GM10266 (cell line): ENCODE results near the gene SIK2.

ENCODE experiments used
- DNase-seq: peaks from one replicate; pipeline ENCODE4 v3.0.0; 2012; ENCODE audit errors: extremely low spot score
- CTCF ChIP-seq: IDR thresholded peaks from 2 replicates; pipeline ENCODE4 v1.5.1; 2012; ENCODE audit warnings: mild to moderate bottlenecking, low read depth; ENCODE audit not compliant: control insufficient read depth, insufficient read depth; ENCODE audit errors: missing control alignments

Gene SIK2

DNA sequence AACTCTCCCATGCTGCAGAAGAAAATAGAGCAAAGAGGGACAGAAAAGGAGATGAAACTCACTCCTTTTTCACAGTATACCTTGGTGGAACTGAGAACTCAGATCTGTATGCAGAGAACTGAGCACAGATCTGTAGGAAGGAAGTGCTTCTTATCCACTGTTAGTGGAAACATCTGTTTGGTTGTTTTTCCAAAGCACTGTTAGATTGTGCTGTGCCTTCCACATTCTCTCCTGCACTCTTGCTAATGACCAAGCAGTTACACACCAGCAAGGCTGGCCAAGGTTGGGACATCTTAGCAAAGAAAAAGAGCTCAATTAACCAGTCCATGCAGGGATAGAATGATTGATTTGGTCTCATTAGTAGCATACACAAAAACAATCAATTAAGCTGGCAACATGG lies 20.1 kb upstream of the SIK2 start:
- no peak for DNase-seq
- no peak for TF ChIP-seq CTCF

DNA sequence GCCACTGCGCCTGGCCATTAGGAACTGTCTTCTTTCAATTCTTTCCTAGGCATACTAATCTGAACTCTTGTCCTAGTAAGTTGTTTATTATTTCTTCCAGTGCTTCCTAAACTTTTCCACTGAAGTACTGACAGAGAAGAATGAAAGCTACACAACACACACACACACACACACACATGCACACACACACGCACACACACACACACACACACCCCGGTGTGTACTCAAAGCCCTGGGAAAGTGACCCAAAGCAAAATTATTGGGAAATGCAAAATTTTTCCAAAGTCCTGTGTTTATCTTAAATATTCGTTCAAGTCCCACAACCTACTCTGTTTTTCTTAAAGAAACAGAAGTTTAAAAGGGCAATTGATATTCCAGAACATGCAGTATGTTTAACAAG lies 19.4 kb upstream of the SIK2 start:
- no peak for DNase-seq
- no peak for TF ChIP-seq CTCF

DNA sequence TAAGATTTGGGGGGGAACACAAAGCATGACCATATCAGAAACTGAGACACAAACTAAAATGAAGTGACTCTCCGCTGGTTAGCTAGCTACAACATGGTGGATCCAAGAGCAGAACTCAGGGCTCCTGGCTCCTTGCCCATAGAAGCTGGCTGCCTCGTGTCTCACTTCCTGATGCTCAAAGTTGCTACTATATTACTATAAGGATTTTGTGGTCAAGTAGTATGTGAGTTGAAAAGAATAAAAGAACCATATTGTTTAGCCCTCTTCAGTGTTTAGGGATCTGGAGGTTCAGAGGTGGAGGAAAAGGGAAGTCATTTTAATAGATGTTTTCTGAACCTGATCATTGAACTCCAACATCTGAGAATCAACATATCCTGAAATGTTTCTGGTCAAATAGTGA lies 16.9 kb upstream of the SIK2 start:
- no peak for TF ChIP-seq CTCF
- DNase-seq: no peak

DNA sequence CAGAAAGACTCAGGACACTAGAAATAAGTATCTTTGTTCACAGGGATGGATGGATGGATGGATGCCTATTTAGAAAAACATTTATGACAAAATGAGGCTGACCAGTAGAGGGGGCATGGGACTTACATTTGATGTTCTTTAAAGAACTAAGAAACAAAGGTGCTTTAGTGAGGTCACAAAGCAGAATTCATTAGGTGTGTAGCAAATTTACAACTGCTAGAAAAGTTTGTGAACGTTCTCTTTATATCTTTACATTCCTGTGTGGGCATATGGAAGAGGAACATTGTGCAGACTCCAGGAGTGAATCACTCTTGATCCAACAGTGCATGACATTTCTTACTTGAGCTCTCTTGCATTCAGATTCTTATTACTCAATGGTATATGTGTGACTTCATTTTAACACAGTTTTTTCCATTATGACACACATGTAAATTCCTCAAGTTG lies 15.8 kb upstream of the SIK2 start:
- DNase-seq: peak; percentile 41
- peak; percentile 64 for TF ChIP-seq CTCF

DNA sequence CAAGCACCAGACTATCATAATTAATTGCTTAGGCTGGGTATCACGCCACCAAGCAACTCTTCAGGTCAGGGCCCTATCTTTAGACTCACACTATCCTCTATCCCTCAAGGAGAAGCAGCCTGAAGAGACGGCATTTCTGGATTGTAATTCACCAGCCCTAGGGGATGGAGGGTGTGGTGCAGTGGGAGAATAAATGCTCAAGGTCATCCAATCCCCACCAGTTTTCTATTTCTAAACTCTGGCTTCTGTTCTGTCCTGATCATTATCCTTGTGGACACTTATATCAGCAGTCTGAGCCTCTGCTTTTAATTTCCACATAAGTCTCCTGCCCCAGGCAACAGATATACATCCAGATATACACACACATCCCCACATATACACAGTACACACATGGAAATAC lies 13.1 kb upstream of the SIK2 start:
- no peak for DNase-seq
- no peak for TF ChIP-seq CTCF

DNA sequence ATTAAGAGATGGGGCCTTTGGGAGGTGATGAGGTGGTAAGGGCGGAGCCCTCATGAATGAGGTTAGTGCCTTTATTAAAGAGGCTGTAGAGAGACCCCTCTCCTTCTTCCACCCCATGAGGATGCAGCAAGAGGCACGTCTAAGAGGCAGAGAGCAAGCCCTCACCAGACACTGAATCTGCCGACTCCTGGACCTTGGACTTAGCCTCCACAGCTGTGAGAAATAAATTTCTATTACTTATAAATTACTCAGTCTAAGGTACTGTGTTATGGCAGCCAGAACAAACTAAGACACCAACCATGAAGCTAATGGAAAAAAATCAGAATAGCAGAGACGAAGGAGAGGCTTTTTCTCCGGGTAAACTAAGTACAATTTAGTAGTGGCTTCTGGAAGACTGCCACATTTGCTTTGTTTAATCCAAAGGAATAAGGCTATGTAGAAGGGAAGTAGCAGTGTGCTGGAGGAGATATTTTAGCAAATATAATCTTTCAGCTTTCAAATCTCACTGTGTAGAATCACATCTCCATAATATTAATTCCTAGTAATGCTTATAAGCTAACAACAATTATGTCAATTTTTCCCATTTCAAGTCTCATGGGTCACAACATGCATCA lies 12.3 kb upstream of the SIK2 start:
- TF ChIP-seq CTCF: no peak
- no peak for DNase-seq

DNA sequence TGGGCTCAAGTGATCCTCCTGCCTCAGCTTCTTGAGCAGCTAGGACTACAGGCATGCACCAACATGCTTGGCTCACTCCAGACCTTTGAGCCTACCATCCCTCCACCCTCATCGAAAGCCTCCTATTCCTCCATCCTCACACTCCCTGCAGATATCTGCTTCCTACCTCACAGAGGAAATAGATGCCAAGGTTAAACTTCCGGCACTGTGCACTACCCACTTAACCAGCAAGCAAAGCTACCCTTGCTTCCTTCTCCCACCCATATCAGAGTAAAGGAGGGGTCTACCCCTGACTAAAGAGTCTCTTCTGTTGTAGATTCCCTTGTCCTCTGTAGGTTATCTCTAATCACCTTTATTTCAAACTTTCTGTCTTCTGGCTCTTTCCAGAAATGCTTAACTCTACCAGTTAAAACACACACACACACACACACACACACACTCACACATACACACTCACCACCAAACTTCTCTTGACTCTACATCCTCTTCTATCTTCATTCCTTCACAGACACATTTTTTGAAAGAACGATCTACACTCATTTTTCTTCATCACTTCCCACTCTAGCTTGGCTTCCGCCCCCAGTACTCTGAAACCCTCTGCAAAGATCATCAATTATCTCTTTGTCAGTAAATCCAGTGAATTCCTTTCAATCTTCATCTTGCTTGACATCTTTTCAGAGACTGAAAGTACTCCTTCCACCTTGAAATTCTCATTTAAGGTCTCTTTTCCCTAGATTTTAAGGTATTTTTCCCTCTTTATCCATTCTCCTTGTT lies 10.9 kb upstream of the SIK2 start:
- TF ChIP-seq CTCF: no peak
- DNase-seq: no peak
